Measurements from ENCODE around the gene GPR6.

The GPR6 gene

DNA sequence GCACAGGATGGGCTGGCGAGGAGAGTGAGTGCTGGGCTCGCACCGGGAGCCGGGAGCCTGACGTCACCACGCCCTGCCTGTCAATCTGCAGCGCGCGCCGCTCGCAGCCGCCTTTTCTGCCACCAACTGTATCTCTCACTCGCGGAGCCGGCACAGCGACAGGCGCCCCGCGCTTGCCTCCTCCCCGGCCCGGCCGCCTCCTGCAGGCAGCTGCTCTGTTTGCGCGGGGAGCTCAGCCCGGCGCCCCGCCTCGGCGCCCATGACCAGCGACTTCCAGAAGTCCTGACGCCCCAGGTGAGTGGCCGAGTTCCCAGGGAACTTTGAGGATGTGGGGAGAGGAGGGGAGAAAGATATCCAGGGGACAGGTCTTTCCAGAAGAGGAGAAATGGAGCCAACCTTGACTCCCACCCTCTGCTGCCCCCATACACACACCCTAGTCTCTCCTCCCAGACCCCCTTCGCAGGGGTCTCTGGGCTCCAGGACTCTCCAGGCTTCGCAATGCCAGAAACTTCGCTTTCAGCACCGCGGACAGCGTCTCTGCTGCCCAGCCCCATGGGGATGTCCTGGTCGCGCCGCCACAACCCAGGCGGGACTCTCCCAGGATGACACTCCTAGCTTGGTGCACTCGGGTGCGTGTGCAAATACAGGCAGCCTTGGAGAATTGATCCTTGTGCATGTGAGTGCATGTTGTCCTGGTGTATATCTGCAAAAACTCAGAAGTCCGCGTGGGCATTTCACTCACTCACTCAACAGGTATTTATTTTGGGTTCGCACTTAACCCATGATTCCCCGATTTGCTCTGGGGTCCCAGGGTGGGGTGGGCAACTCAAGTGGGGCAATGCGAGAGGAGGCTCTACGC is at the start of gene GPR6:
TSS of gene GPR6 (plus strand) at position 138 of the 859 bp plus-strand sequence. CDS start 802 bp downstream, outside the sequence.
- H3K9me3 ChIP-seq (ENCODE audit: control insufficient read depth, insufficient read depth, low read depth, low read length) = no peaks in the 10 kb centered on the region
- POLR2A ChIA-PET = no interaction called here
- H3K4me3 ChIP-seq (ENCODE audit: low read depth, low read length) = peak within 1 kb of the TSS; percentile 43
- H3K36me3 ChIP-seq (ENCODE audit: control insufficient read depth in 2 of 2, insufficient read depth in 1 of 2, low read length in 2 of 2) = no peaks in the 10 kb centered on the region
- CTCF ChIA-PET = interaction anchor here (0.8 to 1.4 kb wide), 3 partner anchors 13 to 275 kb away, joined by 3 read pairs; no protein-coding TSS in a partner anchor
- H3K27ac ChIP-seq (ENCODE audit: extremely low read depth, low read depth, low read length) = no peak within 1 kb of the TSS
- H3K4me1 ChIP-seq (ENCODE audit: control insufficient read depth, insufficient read depth, low read length) = peaks cover 5% of the 10 kb centered on the region
- no peak for TF ChIP-seq KLF16 (tag by site-specific recombination; IDR thresholded peaks at IDR 0.05)
- TF ChIP-seq BCL11A (tag by site-specific recombination; IDR thresholded peaks at IDR 0.05; ENCODE audit: low read depth) = no peak
- no peak for TF ChIP-seq RBAK (tag by site-specific recombination; IDR thresholded peaks at IDR 0.05)
- no peak for TF ChIP-seq ZNF140 (tag by site-specific recombination; IDR thresholded peaks at IDR 0.05)
- TF ChIP-seq, protein P1, sequence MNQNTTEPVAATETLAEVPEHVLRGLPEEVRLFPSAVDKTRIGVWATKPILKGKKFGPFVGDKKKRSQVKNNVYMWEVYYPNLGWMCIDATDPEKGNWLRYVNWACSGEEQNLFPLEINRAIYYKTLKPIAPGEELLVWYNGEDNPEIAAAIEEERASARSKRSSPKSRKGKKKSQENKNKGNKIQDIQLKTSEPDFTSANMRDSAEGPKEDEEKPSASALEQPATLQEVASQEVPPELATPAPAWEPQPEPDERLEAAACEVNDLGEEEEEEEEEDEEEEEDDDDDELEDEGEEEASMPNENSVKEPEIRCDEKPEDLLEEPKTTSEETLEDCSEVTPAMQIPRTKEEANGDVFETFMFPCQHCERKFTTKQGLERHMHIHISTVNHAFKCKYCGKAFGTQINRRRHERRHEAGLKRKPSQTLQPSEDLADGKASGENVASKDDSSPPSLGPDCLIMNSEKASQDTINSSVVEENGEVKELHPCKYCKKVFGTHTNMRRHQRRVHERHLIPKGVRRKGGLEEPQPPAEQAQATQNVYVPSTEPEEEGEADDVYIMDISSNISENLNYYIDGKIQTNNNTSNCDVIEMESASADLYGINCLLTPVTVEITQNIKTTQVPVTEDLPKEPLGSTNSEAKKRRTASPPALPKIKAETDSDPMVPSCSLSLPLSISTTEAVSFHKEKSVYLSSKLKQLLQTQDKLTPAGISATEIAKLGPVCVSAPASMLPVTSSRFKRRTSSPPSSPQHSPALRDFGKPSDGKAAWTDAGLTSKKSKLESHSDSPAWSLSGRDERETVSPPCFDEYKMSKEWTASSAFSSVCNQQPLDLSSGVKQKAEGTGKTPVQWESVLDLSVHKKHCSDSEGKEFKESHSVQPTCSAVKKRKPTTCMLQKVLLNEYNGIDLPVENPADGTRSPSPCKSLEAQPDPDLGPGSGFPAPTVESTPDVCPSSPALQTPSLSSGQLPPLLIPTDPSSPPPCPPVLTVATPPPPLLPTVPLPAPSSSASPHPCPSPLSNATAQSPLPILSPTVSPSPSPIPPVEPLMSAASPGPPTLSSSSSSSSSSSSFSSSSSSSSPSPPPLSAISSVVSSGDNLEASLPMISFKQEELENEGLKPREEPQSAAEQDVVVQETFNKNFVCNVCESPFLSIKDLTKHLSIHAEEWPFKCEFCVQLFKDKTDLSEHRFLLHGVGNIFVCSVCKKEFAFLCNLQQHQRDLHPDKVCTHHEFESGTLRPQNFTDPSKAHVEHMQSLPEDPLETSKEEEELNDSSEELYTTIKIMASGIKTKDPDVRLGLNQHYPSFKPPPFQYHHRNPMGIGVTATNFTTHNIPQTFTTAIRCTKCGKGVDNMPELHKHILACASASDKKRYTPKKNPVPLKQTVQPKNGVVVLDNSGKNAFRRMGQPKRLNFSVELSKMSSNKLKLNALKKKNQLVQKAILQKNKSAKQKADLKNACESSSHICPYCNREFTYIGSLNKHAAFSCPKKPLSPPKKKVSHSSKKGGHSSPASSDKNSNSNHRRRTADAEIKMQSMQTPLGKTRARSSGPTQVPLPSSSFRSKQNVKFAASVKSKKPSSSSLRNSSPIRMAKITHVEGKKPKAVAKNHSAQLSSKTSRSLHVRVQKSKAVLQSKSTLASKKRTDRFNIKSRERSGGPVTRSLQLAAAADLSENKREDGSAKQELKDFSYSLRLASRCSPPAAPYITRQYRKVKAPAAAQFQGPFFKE (tag by site-specific recombination; IDR thresholded peaks at IDR 0.05; ENCODE audit: borderline replicate concordance) = no peak
- no peak for TF ChIP-seq ZNF830 (tag by site-specific recombination; IDR thresholded peaks at IDR 0.05; ENCODE audit: low read depth)
- no peak for TF ChIP-seq ZNF664 (tag by site-specific recombination; IDR thresholded peaks at IDR 0.05)
- no peak for TF ChIP-seq ZNF707 (tag by site-specific recombination; IDR thresholded peaks at IDR 0.05)
- TF ChIP-seq, protein P2, sequence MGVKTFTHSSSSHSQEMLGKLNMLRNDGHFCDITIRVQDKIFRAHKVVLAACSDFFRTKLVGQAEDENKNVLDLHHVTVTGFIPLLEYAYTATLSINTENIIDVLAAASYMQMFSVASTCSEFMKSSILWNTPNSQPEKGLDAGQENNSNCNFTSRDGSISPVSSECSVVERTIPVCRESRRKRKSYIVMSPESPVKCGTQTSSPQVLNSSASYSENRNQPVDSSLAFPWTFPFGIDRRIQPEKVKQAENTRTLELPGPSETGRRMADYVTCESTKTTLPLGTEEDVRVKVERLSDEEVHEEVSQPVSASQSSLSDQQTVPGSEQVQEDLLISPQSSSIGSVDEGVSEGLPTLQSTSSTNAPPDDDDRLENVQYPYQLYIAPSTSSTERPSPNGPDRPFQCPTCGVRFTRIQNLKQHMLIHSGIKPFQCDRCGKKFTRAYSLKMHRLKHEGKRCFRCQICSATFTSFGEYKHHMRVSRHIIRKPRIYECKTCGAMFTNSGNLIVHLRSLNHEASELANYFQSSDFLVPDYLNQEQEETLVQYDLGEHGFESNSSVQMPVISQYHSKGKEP (tag by site-specific recombination; IDR thresholded peaks at IDR 0.05) = no peak
- no peak for TF ChIP-seq KLF1 (tag by site-specific recombination; IDR thresholded peaks at IDR 0.05)
- no peak for TF ChIP-seq ZSCAN23 (tag by site-specific recombination; IDR thresholded peaks at IDR 0.05)
- 0 out of 2 replicates have a peak, but pooled peaks have one; percentile 15 for TF ChIP-seq SCRT1 (tag by site-specific recombination; IDR thresholded peaks at IDR 0.05; ENCODE audit: borderline replicate concordance)
- no peak for TF ChIP-seq ZNF221 (tag by site-specific recombination; IDR thresholded peaks at IDR 0.05; ENCODE audit: borderline replicate concordance)
- TF ChIP-seq, protein P3, sequence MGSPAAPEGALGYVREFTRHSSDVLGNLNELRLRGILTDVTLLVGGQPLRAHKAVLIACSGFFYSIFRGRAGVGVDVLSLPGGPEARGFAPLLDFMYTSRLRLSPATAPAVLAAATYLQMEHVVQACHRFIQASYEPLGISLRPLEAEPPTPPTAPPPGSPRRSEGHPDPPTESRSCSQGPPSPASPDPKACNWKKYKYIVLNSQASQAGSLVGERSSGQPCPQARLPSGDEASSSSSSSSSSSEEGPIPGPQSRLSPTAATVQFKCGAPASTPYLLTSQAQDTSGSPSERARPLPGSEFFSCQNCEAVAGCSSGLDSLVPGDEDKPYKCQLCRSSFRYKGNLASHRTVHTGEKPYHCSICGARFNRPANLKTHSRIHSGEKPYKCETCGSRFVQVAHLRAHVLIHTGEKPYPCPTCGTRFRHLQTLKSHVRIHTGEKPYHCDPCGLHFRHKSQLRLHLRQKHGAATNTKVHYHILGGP (tag by site-specific recombination; IDR thresholded peaks at IDR 0.05) = no peak
- peak; percentile 21; the same call in 1 of the 2 replicates for TF ChIP-seq GLIS1 (tag by site-specific recombination; IDR thresholded peaks at IDR 0.05)
- TF ChIP-seq ZBTB10 (tag by site-specific recombination; IDR thresholded peaks at IDR 0.05) = peak; percentile 56; the same call in 1 of the 2 replicates
- TF ChIP-seq ZNF211 (tag by site-specific recombination; IDR thresholded peaks at IDR 0.05; ENCODE audit: low read depth) = no peak
- TF ChIP-seq ZNF560 (tag by site-specific recombination; IDR thresholded peaks at IDR 0.05; ENCODE audit: borderline replicate concordance) = no peak
- TF ChIP-seq, protein P4, sequence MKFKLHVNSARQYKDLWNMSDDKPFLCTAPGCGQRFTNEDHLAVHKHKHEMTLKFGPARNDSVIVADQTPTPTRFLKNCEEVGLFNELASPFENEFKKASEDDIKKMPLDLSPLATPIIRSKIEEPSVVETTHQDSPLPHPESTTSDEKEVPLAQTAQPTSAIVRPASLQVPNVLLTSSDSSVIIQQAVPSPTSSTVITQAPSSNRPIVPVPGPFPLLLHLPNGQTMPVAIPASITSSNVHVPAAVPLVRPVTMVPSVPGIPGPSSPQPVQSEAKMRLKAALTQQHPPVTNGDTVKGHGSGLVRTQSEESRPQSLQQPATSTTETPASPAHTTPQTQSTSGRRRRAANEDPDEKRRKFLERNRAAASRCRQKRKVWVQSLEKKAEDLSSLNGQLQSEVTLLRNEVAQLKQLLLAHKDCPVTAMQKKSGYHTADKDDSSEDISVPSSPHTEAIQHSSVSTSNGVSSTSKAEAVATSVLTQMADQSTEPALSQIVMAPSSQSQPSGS (tag by site-specific recombination; IDR thresholded peaks at IDR 0.05; ENCODE audit: low read depth) = peak; percentile 70
- no peak for TF ChIP-seq ZNF555 (tag by site-specific recombination; conservative IDR thresholded peaks at IDR 0.05)
- no peak for TF ChIP-seq ZNF214 (tag by site-specific recombination; IDR thresholded peaks at IDR 0.05; ENCODE audit: borderline replicate concordance)
- TF ChIP-seq ZNF768 (tag by site-specific recombination; IDR thresholded peaks at IDR 0.05) = no peak
- peak; percentile 94 for TF ChIP-seq SCRT2 (tag by site-specific recombination; IDR thresholded peaks at IDR 0.05)
- 0 out of 2 replicates have a peak, but pooled peaks have one; percentile 20 for TF ChIP-seq IKZF3 (tag by site-specific recombination; IDR thresholded peaks at IDR 0.05)
